ENCODE results near the gene SAMD9.

- TF ChIP-seq CTCF (IDR thresholded peaks at IDR 0.05), result no peak
- no peak for TF ChIP-seq REST (IDR thresholded peaks at IDR 0.05; ENCODE audit: insufficient read depth in 1 of 2, low read depth in 2 of 2, low read length in 1 of 2)
These were observed 43.5 kb upstream of the SAMD9 start for GRCh38 chr7:93161181-93161762.

Measured in Panc1 (cell line).